Measurements from ENCODE around the gene OLR1. TPM values are rescaled to one million over a fixed set of nuclear protein-coding genes. Genes with fewer than 3 reads are reported as not detected.

OLR1 gene
- total and polyA plus RNA-seq, 7 donors: 0.03 to 0.66 (median 0.30) TPM; not detected in 3

- no peak for ATAC-seq
- H3K27ac ChIP-seq: no peak overlapping the region
- no peak for DNase-seq
- no peaks in the 10 kb centered on the region for H3K9me3 ChIP-seq
- TF ChIP-seq CTCF (IDR thresholded peaks at IDR 0.05): no peak
- H3K4me1 ChIP-seq: no peaks in the 10 kb centered on the region
- H3K36me3 ChIP-seq (ENCODE audit: insufficient read depth in 1 of 2, low read depth in 1 of 2): no peaks in the 10 kb centered on the region
- no peaks in the 10 kb centered on the region for H3K27me3 ChIP-seq (ENCODE audit: insufficient read depth in 3 of 3, low read length in 2 of 3)
- 44 to 46% (median 45%) methylated on average over 7 of the region's 7 CpGs for WGBS, 3 donors
- H3K4me3 ChIP-seq: no peak overlapping the region
- intact Hi-C loops (cut with DNase I): no loop called here
These were observed 12.4 kb upstream of the OLR1 start for GRCh38 chr12:10184261-10184843.

GRCh38 chr12:10182354-10183049 is 10.6 kb upstream of the OLR1 start:
- Histone ChIP-seq H3K27me3 (ENCODE audit: insufficient read depth in 3 of 3, low read length in 2 of 3) (no peaks in the 10 kb centered on the region), H3K27ac (no peak overlapping the region), H3K4me3 (no peak overlapping the region), H3K9me3 (no peaks in the 10 kb centered on the region), H3K4me1 (no peaks in the 10 kb centered on the region), H3K36me3 (ENCODE audit: insufficient read depth in 1 of 2, low read depth in 1 of 2) (no peaks in the 10 kb centered on the region)
- no peak for TF ChIP-seq CTCF (IDR thresholded peaks at IDR 0.05)
- intact Hi-C loops (cut with DNase I): no loop called here
- DNase-seq (no peak), ATAC-seq (no peak)
- WGBS, 3 donors: 56 to 61% (median 59%) methylated on average over 5 of the region's 5 CpGs

GRCh38 chr12:10179776-10180181 is 7.8 kb upstream of the OLR1 start:
- Histone ChIP-seq H3K27me3 (ENCODE audit: insufficient read depth in 3 of 3, low read length in 2 of 3) (no peaks in the 10 kb centered on the region), H3K4me3 (no peak overlapping the region), H3K9me3 (no peaks in the 10 kb centered on the region), H3K27ac (no peak overlapping the region), H3K4me1 (no peaks in the 10 kb centered on the region), H3K36me3 (ENCODE audit: insufficient read depth in 1 of 2, low read depth in 1 of 2) (no peaks in the 10 kb centered on the region)
- no peak for TF ChIP-seq CTCF (IDR thresholded peaks at IDR 0.05)
- 62 to 64% (median 64%) methylated on average over 5 of the region's 5 CpGs for WGBS, 3 donors
- DNase-seq (no peak), ATAC-seq (no peak)
- intact Hi-C loops (cut with DNase I): no loop called here

GRCh38 chr12:10178821-10179220 is 6.9 kb upstream of the OLR1 start, which contains the start of gene TMEM52B:
Gene TMEM52B, plus strand, starts transcription at chr12:10179032. Its CDS starts 543 bp downstream, at chr12:10179575.
- no peaks in the 10 kb centered on the region for H3K4me1 ChIP-seq
- ATAC-seq (no peak), DNase-seq (no peak)
- H3K36me3 ChIP-seq (ENCODE audit: insufficient read depth in 1 of 2, low read depth in 1 of 2): no peaks in the 10 kb centered on the region
- no peak within 1 kb of the TSS for H3K27ac ChIP-seq
- WGBS, 3 donors: 63 to 69% (median 67%) methylated on average over 4 of the region's 4 CpGs
- no peaks in the 10 kb centered on the region for H3K9me3 ChIP-seq
- TF ChIP-seq CTCF (IDR thresholded peaks at IDR 0.05): no peak
- H3K27me3 ChIP-seq (ENCODE audit: insufficient read depth in 3 of 3, low read length in 2 of 3): no peaks in the 10 kb centered on the region
- no peak within 1 kb of the TSS for H3K4me3 ChIP-seq
- intact Hi-C loops (cut with DNase I): no loop called here
